GM18951 (cell line): ENCODE results near the gene CEP112.

Source experiments
- POLR2A ChIP-seq: IDR thresholded peaks from 4 replicates; pipeline ENCODE4 v1.6.1; 2011; ENCODE audit warnings: mild to moderate bottlenecking; ENCODE audit not compliant: insufficient read length, insufficient read depth; ENCODE audit errors: extremely low read depth
- in situ Hi-C: fragments of 300-500 bp; cut with MboI; formaldehyde crosslinking; loops from one replicate; pipeline ENCODE4 v1.12.0; 2022; ENCODE audit warnings: low sequenced_read_pairs, mixed read lengths, inconsistent platforms; ENCODE audit not compliant: unreplicated experiment

Gene CEP112

DNA sequence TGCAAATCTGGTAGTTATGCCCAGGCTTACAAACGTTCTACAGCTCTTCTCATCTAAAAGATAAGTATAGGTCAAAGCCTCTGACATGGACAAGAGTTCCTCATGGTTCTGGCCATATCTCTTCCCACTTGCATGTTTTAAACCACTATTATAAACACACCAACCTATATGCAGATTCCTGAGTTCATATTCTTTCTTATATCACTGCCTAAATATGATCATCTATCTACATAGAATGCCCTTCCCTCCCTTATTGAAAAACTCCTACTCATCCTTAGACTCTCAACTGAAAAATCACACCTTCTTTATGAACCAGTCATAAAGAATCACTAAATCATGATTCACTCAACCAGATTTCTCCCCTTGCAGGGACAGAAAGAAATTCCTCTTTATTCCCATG, 128.2 kb downstream of the CEP112 start:
- in situ Hi-C loops, result no loop called here
- TF ChIP-seq POLR2A, result no peak

DNA sequence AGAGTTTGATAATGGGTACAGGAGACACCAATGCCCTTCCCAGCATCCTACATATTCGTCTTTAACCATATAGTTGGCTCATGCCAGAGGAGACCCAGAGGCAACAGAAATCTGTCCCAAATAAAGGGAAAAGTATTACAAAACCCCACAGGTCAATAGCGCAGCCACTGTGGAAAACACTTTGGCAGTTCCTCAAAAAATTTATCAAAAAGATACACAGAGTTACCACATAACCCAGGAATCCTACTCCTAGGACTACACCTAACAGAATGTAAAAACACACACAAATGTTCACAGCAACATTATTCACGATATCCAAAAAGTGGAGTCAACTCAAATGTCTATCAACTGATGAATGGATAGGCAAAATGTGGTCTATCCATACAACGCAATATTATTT, 135.8 kb downstream of the CEP112 start:
- no peak for TF ChIP-seq POLR2A
- in situ Hi-C loops, result no loop called here

DNA sequence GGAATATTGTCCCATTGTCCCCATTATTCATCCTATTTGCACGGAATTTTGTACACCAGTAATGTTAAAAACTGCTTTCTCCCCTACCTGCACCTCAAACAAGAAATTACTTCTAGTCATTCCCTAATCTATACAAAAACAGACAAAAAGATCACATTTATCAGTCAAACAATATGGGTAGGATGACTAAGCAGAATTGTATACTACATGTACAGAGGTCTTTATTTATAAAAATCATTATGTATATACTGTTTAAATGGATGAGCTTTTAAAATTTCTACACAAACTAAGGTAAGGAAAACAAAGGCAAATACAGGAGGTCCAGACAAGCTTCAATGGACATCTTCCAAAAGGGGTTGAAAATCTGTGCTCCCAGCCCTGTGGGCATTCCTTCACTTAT, 137.7 kb downstream of the CEP112 start:
- in situ Hi-C loops, result no loop called here

GRCh38 chr17:66044083-66044482, 147.8 kb downstream of the CEP112 start:
- no peak for TF ChIP-seq POLR2A
- in situ Hi-C loops, result no loop called here

More for the DNA sequence above, 137.7 kb downstream of the CEP112 start:
- no peak for TF ChIP-seq POLR2A

- in situ Hi-C loops, result no loop called here
- no peak for TF ChIP-seq POLR2A
Observed at GRCh38 chr17:66043419-66043818, 148.5 kb downstream of the CEP112 start.

DNA sequence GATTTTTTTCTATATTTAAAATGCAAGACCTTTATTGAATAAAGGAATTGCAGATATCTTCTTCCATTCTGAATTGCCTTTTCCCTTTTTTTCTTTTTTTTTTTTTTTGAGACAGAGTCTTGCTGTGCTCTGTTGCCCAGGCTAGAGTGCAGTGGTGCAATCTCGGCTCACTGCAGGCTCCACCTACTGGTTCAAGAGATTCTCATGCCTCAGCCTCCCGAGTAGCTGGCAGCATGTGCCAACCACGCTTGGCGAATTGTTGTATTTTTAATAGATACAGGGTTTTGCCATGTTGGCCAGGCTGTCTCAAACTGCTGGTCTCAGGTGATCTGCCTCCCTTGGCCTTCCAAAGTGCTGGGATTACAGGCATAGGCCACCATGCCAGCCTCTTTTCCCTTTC, 151.5 kb downstream of the CEP112 start:
- TF ChIP-seq POLR2A, result no peak
- in situ Hi-C loops, result no loop called here

DNA sequence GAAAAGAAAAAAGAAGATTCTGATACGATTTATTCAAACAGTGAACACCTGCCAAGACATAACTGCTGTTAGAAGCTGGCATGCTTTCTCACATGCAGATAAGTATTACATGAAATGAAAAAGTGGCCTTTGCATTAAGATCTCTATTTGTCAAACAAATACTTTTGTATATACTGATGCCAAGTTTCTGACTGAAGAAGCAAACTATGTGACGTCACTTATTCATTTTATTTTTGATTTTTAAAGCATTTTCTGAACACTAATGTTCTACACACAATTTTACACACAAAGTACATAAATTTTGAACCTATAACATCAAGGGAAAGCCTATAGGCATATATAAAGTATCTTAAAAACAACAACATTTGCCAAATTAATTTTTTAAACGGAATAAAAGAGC, 153.8 kb downstream of the CEP112 start:
- in situ Hi-C loops, result no loop called here
- TF ChIP-seq POLR2A, result no peak

GRCh38 chr17:66037221-66037620, 154.7 kb downstream of the CEP112 start:
- in situ Hi-C loops, result no loop called here
- TF ChIP-seq POLR2A, result no peak

DNA sequence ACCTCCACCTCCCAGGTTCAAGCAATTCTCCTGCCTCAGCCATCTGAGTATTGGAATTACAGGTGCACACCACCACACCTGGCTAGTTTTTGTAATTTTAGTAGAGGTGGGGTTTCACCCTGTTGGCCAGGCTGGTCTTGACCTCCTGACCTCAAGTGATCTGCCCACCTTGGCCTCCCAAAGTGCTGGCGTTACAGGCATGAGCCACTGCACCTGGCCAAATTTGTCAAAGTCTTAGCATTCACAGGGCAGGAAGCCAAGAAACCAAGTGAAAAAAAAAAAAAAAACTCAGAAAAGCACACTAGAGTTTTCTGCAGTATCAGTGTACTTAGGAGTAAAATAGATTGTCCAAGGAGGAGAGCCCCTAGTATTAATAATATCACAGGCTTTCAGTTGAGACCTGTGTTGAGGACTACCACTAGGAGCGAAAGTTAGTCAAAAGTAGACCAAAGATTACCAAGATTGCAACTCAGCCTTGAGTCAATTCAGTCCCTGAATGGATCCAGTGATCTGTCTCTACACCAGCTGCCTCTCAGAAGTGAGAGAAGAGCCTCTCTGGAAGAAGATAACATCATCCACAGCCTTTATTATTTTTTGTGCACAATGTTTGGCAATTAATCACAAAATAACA, 159.7 kb downstream of the CEP112 start:
- in situ Hi-C loops, result no loop called here
- TF ChIP-seq POLR2A, result no peak

GRCh38 chr17:66025551-66025950, 166.4 kb downstream of the CEP112 start:
- TF ChIP-seq POLR2A, result no peak
- in situ Hi-C loops, result no loop called here

DNA sequence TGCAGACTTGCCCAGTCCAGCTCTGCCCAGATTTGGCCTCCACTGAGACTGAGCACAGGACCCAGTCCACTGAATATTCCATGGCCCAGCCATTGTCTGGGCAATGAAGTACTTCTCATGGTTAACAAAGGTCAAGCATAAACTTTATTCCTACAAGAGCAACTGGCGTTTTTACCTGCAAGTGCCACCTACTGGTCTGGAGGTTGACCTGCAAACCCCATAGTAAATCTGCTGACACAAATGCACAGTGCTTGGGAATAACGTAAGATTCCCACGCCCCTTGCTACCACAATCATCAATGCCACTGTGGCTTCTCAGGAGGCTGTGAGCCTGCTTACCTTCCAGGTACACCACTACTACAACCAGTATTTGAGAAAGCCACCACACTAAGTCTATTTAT, 170.2 kb downstream of the CEP112 start:
- no peak for TF ChIP-seq POLR2A
- in situ Hi-C loops, result no loop called here

GRCh38 chr17:66018786-66019185, 173.1 kb downstream of the CEP112 start:
- in situ Hi-C loops, result no loop called here

GRCh38 chr17:66016231-66016630, 175.7 kb downstream of the CEP112 start:
- in situ Hi-C loops, result no loop called here
- no peak for TF ChIP-seq POLR2A

More at GRCh38 chr17:66018786-66019185, 173.1 kb downstream of the CEP112 start:
- TF ChIP-seq POLR2A, result no peak

- TF ChIP-seq POLR2A, result no peak
- in situ Hi-C loops, result no loop called here
Observed at GRCh38 chr17:66008680-66009079, 183.3 kb downstream of the CEP112 start.

- no peak for TF ChIP-seq POLR2A
- in situ Hi-C loops, result no loop called here
Observed at GRCh38 chr17:66006654-66007053, 185.3 kb downstream of the CEP112 start.
